GM23338 (cell line): ENCODE data around the gene MRC2.
"Not testable (repeated sequence)": the region's sequence is repeated elsewhere in the genome, so short reads cannot be mapped to it uniquely, and the experiment has no call there.

ENCODE experiments used
- CREB1 ChIP-seq: fragments of 250-450 bp; sonication (Bioruptor Pico); IDR thresholded peaks from 2 replicates; pipeline ENCODE4 v1.5.0; 2020; ENCODE audit warnings: low read depth, mild to moderate bottlenecking, moderate library complexity
- EZH2 ChIP-seq: fragments of 200-600 bp; sonication (generic); IDR thresholded peaks from one replicate; pipeline ENCODE4 v1.8.0; 2017; ENCODE audit warnings: antibody characterized with exemption, mild to moderate bottlenecking, low read depth; ENCODE audit not compliant: unreplicated experiment
- EZH2phosphoT487 ChIP-seq: fragments of 200-600 bp; sonication (generic); IDR thresholded peaks from one replicate; pipeline ENCODE4 v1.8.1; 2018; ENCODE audit warnings: antibody characterized with exemption; ENCODE audit not compliant: unreplicated experiment
- JUNB ChIP-seq: IDR thresholded peaks from one replicate; pipeline ENCODE4 v1.6.1; 2016; ENCODE audit warnings: antibody characterized with exemption; ENCODE audit not compliant: unreplicated experiment
- NANOG ChIP-seq: IDR thresholded peaks from 2 replicates; pipeline ENCODE4 v1.6.1; 2016; ENCODE audit warnings: antibody characterized with exemption, borderline replicate concordance
- POLR2AphosphoS5 ChIP-seq: IDR thresholded peaks from 2 replicates; pipeline ENCODE4 v1.6.1; 2016; ENCODE audit warnings: antibody characterized with exemption, low read depth
- ZNF114 ChIP-seq: fragments of 250-450 bp; sonication (Bioruptor Pico); IDR thresholded peaks from 2 replicates; pipeline ENCODE4 v1.5.0; 2020; ENCODE audit warnings: mild to moderate bottlenecking, moderate library complexity
- TF ChIP-seq, protein P1 (sequence below), 2 experiments: fragments of 200-600 bp in 1 of 2; sonication (generic) in 1 of 2; conservative IDR thresholded peaks; 2 replicates each; pipeline versions ENCODE4 v1.5.1 to v1.6.1; 2016 to 2017; ENCODE audit warnings: antibody characterized with exemption in 2 of 2, low read depth in 2 of 2, mild to moderate bottlenecking in 2 of 2, moderate library complexity in 1 of 2
- TF ChIP-seq, protein P2 (sequence below): IDR thresholded peaks from one replicate; pipeline ENCODE4 v1.6.1; 2018; ENCODE audit warnings: antibody characterized with exemption; ENCODE audit not compliant: unreplicated experiment

DNA sequence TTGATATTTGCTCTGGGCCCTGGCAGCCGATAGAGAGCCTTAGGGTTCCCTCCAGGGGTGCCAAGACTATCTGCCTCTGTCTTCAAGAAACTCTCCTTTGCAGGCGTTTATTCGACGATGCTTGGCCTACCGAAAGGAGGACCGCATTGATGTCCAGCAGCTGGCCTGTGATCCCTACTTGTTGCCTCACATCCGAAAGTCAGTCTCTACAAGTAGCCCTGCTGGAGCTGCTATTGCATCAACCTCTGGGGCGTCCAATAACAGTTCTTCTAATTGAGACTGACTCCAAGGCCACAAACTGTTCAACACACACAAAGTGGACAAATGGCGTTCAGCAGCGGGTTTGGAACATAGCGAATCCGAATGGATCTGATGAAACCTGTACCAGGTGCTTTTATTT is 15.2 kb upstream of the MRC2 start:
- TF ChIP-seq, protein P1, sequence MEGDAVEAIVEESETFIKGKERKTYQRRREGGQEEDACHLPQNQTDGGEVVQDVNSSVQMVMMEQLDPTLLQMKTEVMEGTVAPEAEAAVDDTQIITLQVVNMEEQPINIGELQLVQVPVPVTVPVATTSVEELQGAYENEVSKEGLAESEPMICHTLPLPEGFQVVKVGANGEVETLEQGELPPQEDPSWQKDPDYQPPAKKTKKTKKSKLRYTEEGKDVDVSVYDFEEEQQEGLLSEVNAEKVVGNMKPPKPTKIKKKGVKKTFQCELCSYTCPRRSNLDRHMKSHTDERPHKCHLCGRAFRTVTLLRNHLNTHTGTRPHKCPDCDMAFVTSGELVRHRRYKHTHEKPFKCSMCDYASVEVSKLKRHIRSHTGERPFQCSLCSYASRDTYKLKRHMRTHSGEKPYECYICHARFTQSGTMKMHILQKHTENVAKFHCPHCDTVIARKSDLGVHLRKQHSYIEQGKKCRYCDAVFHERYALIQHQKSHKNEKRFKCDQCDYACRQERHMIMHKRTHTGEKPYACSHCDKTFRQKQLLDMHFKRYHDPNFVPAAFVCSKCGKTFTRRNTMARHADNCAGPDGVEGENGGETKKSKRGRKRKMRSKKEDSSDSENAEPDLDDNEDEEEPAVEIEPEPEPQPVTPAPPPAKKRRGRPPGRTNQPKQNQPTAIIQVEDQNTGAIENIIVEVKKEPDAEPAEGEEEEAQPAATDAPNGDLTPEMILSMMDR (conservative IDR thresholded peaks at IDR 0.05; ENCODE audit: low read depth in 2 of 2), result not testable (repeated sequence)
- TF ChIP-seq EZH2phosphoT487; CREB1 (CRISPR knock-in tag); EZH2; JUNB; NANOG; POLR2AphosphoS5; ZNF114 (CRISPR knock-in tag): not testable (repeated sequence)
- TF ChIP-seq, protein P2, sequence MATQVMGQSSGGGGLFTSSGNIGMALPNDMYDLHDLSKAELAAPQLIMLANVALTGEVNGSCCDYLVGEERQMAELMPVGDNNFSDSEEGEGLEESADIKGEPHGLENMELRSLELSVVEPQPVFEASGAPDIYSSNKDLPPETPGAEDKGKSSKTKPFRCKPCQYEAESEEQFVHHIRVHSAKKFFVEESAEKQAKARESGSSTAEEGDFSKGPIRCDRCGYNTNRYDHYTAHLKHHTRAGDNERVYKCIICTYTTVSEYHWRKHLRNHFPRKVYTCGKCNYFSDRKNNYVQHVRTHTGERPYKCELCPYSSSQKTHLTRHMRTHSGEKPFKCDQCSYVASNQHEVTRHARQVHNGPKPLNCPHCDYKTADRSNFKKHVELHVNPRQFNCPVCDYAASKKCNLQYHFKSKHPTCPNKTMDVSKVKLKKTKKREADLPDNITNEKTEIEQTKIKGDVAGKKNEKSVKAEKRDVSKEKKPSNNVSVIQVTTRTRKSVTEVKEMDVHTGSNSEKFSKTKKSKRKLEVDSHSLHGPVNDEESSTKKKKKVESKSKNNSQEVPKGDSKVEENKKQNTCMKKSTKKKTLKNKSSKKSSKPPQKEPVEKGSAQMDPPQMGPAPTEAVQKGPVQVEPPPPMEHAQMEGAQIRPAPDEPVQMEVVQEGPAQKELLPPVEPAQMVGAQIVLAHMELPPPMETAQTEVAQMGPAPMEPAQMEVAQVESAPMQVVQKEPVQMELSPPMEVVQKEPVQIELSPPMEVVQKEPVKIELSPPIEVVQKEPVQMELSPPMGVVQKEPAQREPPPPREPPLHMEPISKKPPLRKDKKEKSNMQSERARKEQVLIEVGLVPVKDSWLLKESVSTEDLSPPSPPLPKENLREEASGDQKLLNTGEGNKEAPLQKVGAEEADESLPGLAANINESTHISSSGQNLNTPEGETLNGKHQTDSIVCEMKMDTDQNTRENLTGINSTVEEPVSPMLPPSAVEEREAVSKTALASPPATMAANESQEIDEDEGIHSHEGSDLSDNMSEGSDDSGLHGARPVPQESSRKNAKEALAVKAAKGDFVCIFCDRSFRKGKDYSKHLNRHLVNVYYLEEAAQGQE, result not testable (repeated sequence)
